Neural progenitor cell (in vitro differentiated cells): ENCODE measurements around the gene C6orf136. TPM values are rescaled to one million over a fixed set of nuclear protein-coding genes. Genes with fewer than 3 reads are reported as not detected.

Experiments used
- DNase-seq: peaks from one replicate; pipeline ENCODE4 v3.0.0-alpha.2; 2016; ENCODE audit warnings: low spot score
- H2AFZ ChIP-seq: fragments of 200-600 bp; sonication (generic); replicated peaks from 2 replicates; pipeline ENCODE4 v1.6.1; 2016; ENCODE audit warnings: antibody characterized with exemption
- H3F3A ChIP-seq: fragments of 200-600 bp; sonication (generic); 2 replicates; pipeline ENCODE4 v1.6.1; 2016; ENCODE audit warnings: antibody characterized with exemption, low read depth
- H3K27ac ChIP-seq: fragments of 200-600 bp; sonication (generic); 2 replicates; pipeline ENCODE4 v1.5.1; 2016; ENCODE audit warnings: mild to moderate bottlenecking
- H3K27me3 ChIP-seq: fragments of 200-600 bp; sonication (generic); 2 replicates; pipeline ENCODE4 v1.6.1; 2016; ENCODE audit warnings: mild to moderate bottlenecking, moderate library complexity
- H3K36me3 ChIP-seq: fragments of 200-600 bp; sonication (generic); 2 replicates; pipeline ENCODE4 v1.5.1; 2016
- H3K4me1 ChIP-seq: fragments of 200-600 bp; sonication (generic); 2 replicates; pipeline ENCODE4 v1.6.1; 2016; ENCODE audit warnings: mixed run types
- H3K4me2 ChIP-seq: fragments of 200-600 bp; sonication (generic); 2 replicates; pipeline ENCODE4 v1.6.1; 2016
- H3K4me3 ChIP-seq: fragments of 200-600 bp; sonication (generic); 2 replicates; pipeline ENCODE4 v1.5.1; 2016
- H3K79me2 ChIP-seq: fragments of 200-600 bp; sonication (generic); 2 replicates; pipeline ENCODE4 v1.6.1; 2016; ENCODE audit warnings: low read depth
- H3K9ac ChIP-seq: fragments of 200-600 bp; sonication (generic); 2 replicates; pipeline ENCODE4 v1.6.1; 2016
- H3K9me3 ChIP-seq: fragments of 200-600 bp; sonication (generic); 2 replicates; pipeline ENCODE4 v1.5.1; 2016; ENCODE audit warnings: low read depth
- H4K20me1 ChIP-seq: fragments of 200-600 bp; sonication (generic); 2 replicates; pipeline ENCODE4 v1.6.1; 2016; ENCODE audit warnings: low read depth
- H3K27ac Mint-ChIP-seq: 3 replicates; pipeline ENCODE4 v1.8.0; 2021; ENCODE audit warnings: mixed read lengths
- H3K27me3 Mint-ChIP-seq: 2 replicates; pipeline ENCODE4 v1.8.0; 2022; ENCODE audit warnings: low read depth, mild to moderate bottlenecking, inconsistent platforms, moderate library complexity, mixed read lengths; ENCODE audit not compliant: insufficient read depth
- H3K36me3 Mint-ChIP-seq: 3 replicates; pipeline ENCODE4 v1.8.0; 2021; ENCODE audit warnings: mixed read lengths
- H3K4me1 Mint-ChIP-seq: 3 replicates; pipeline ENCODE4 v1.8.0; 2021; ENCODE audit warnings: mixed read lengths
- H3K4me3 Mint-ChIP-seq: 3 replicates; pipeline ENCODE4 v1.8.0; 2021; ENCODE audit warnings: mild to moderate bottlenecking, moderate library complexity, mixed read lengths
- H3K9me3 Mint-ChIP-seq: 3 replicates; pipeline ENCODE4 v1.8.0; 2020; ENCODE audit warnings: mixed read lengths
- CTCF ChIP-seq: fragments of 200-600 bp; sonication (generic); IDR thresholded peaks from 2 replicates; pipeline ENCODE4 v1.5.1; 2017; ENCODE audit warnings: antibody characterized with exemption, mild to moderate bottlenecking
- EZH2 ChIP-seq: fragments of 200-600 bp; sonication (generic); IDR thresholded peaks from 2 replicates; pipeline ENCODE4 v1.6.1; 2017; ENCODE audit warnings: antibody characterized with exemption, mild to moderate bottlenecking, moderate library complexity
- EZH2phosphoT487 ChIP-seq: fragments of 200-600 bp; sonication (generic); IDR thresholded peaks from 2 replicates; pipeline ENCODE4 v1.6.1; 2017; ENCODE audit warnings: antibody characterized with exemption
- total RNA-seq: library from RNA; depleted of rRNA; stranded (reverse); fragments of >200 nt; gene quantifications from 2 replicates; pipeline ENCODE4 v1.2.3, GENCODE V29; 2015; ENCODE audit warnings: low replicate concordance

C6orf136 gene
- total RNA-seq, 1 donor from 2014 or later: 3.7 TPM

GRCh38 chr6:30696432-30696831 lies 49.5 kb downstream of the C6orf136 start:
- Histone ChIP-seq H3F3A (peaks cover 12% of the 10 kb centered on the region), H3K36me3 (no peaks in the 10 kb centered on the region), H3K9ac (no peak overlapping the region), H3K79me2 (no peaks in the 10 kb centered on the region), H2AFZ (no peak overlapping the region), H4K20me1 (no peaks in the 10 kb centered on the region), H3K4me3 (no peak overlapping the region), H3K4me1 (peaks cover under 1% of the 10 kb centered on the region), H3K27ac (no peak overlapping the region), H3K4me2 (no peak overlapping the region), H3K27me3 (no peaks in the 10 kb centered on the region), H3K9me3 (no peaks in the 10 kb centered on the region)
- H3K4me1 Mint-ChIP-seq: peaks cover 7% of the 10 kb centered on the region
- no peak for TF ChIP-seq EZH2
- TF ChIP-seq EZH2phosphoT487: no peak
- no peak for TF ChIP-seq CTCF
- H3K4me3 Mint-ChIP-seq: no peak overlapping the region
- no peak for DNase-seq
- H3K9me3 Mint-ChIP-seq: no peaks in the 10 kb centered on the region
- no peak overlapping the region for H3K27ac Mint-ChIP-seq
- peaks cover 12% of the 10 kb centered on the region for H3K36me3 Mint-ChIP-seq
- peaks cover 2% of the 10 kb centered on the region for H3K27me3 Mint-ChIP-seq

- DNase-seq: no peak
- H3K27me3 Mint-ChIP-seq: peaks cover 3% of the 10 kb centered on the region
These were observed 53.4 kb downstream of the C6orf136 start for GRCh38 chr6:30700340-30700739.

More at GRCh38 chr6:30700340-30700739, 53.4 kb downstream of the C6orf136 start:
- Mint-ChIP-seq H3K36me3 (peaks cover 44% of the 10 kb centered on the region), H3K27ac (no peak overlapping the region), H3K9me3 (no peaks in the 10 kb centered on the region), H3K4me1 (no peaks in the 10 kb centered on the region), H3K4me3 (no peak overlapping the region)
- Histone ChIP-seq H3K4me2 (no peak overlapping the region), H3K9me3 (no peaks in the 10 kb centered on the region), H3K4me1 (no peaks in the 10 kb centered on the region), H3K9ac (no peak overlapping the region), H3K27ac (no peak overlapping the region), H4K20me1 (no peaks in the 10 kb centered on the region), H3K36me3 (no peaks in the 10 kb centered on the region), H3K27me3 (no peaks in the 10 kb centered on the region), H3K79me2 (no peaks in the 10 kb centered on the region), H3F3A (peaks cover 5% of the 10 kb centered on the region), H2AFZ (no peak overlapping the region), H3K4me3 (no peak overlapping the region)
- TF ChIP-seq EZH2phosphoT487 (no peak), EZH2 (no peak), CTCF (no peak)

Other genes starting within 250 kb of the C6orf136 start
- gene HLA-E, start 157.6 kb upstream of the C6orf136 start, total RNA-seq: 24.8 and 43.1 TPM in 2 replicates
- 23.7 and 34.7 TPM in 2 replicates for gene GNL1, start 90.6 kb upstream of the C6orf136 start, total RNA-seq
- gene PRR3, start 89.8 kb upstream of the C6orf136 start, total RNA-seq: 13.7 and 18.6 TPM in 2 replicates
- gene ABCF1, start 75.7 kb upstream of the C6orf136 start, total RNA-seq: 43.9 and 56.0 TPM in 2 replicates
- gene PPP1R10, start 29.9 kb upstream of the C6orf136 start, total RNA-seq: 38.6 and 46.4 TPM in 2 replicates
- 18.5 and 32.1 TPM in 2 replicates for gene MRPS18B, start 29.3 kb upstream of the C6orf136 start, total RNA-seq
- gene ATAT1, start 20.3 kb upstream of the C6orf136 start, total RNA-seq: 17.9 and 18.7 TPM in 2 replicates
- 17.6 and 29.2 TPM in 2 replicates for gene DHX16, start 25.9 kb downstream of the C6orf136 start, total RNA-seq
- gene PPP1R18, start 39.5 kb downstream of the C6orf136 start, total RNA-seq: 10.2 and 25.4 TPM in 2 replicates
- 12.4 and 38.3 TPM in 2 replicates for gene NRM, start 43.9 kb downstream of the C6orf136 start, total RNA-seq
- gene MDC1, start 70.1 kb downstream of the C6orf136 start, total RNA-seq: 22.6 and 29.5 TPM in 2 replicates
- gene TUBB, start 73.2 kb downstream of the C6orf136 start, total RNA-seq: 1,479 and 2,270 TPM in 2 replicates
- gene FLOT1, start 95.6 kb downstream of the C6orf136 start, total RNA-seq: 80.3 and 96.9 TPM in 2 replicates
- gene IER3, start 97.4 kb downstream of the C6orf136 start, total RNA-seq: 2.0 and 7.1 TPM in 2 replicates
- 85.3 and 234 TPM in 2 replicates for gene DDR1, start 237.4 kb downstream of the C6orf136 start, total RNA-seq